Measurements from ENCODE around the gene ELL. TPM values are rescaled to one million over a fixed set of nuclear protein-coding genes. Genes with fewer than 3 reads are reported as not detected.

ELL gene
- polyA plus RNA-seq, 1 experiment: 2.7 TPM

GRCh38 chr19:18508585-18508984, 13.3 kb downstream of the ELL start:
- peak overlapping the region; percentile 39 for H3K27ac ChIP-seq (ENCODE audit: low read depth, low read length)
- ChIA-PET POLR2A (no interaction called here), CTCF (no interaction called here)
- no peaks in the 10 kb centered on the region for H3K27me3 ChIP-seq (ENCODE audit: control insufficient read depth, insufficient read depth, low read length)
- no peak for TF ChIP-seq CTCF (IDR thresholded peaks at IDR 0.05; ENCODE audit: low read depth, low read length)
- DNase-seq (ENCODE audit: low read depth, low spot score): no peak
- H3K4me3 ChIP-seq (ENCODE audit: low read depth, low read length): no peak overlapping the region
- H3K9me3 ChIP-seq (ENCODE audit: control insufficient read depth, insufficient read depth, low read length): no peaks in the 10 kb centered on the region

- POLR2A ChIA-PET: no interaction called here
- CTCF ChIA-PET: interaction anchor here (0.8 kb wide), 1 partner anchor 11 kb away, joined by 6 read pairs; no protein-coding TSS in a partner anchor
- Histone ChIP-seq H3K9me3 (ENCODE audit: control insufficient read depth, insufficient read depth, low read length) (no peaks in the 10 kb centered on the region), H3K4me3 (ENCODE audit: low read depth, low read length) (no peak overlapping the region), H3K27ac (ENCODE audit: low read depth, low read length) (no peak overlapping the region), H3K27me3 (ENCODE audit: control insufficient read depth, insufficient read depth, low read length) (no peaks in the 10 kb centered on the region)
- no peak for DNase-seq (ENCODE audit: low read depth, low spot score)
- no peak for TF ChIP-seq CTCF (IDR thresholded peaks at IDR 0.05; ENCODE audit: low read depth, low read length)
These were observed 14.0 kb downstream of the ELL start for GRCh38 chr19:18507727-18508440.

- no peak for TF ChIP-seq CTCF (IDR thresholded peaks at IDR 0.05; ENCODE audit: low read depth, low read length)
- ChIA-PET CTCF (interaction anchor here (0.8 to 1.3 kb wide), 2 partner anchors 11 to 37 kb away, joined by 3 to 6 read pairs; no protein-coding TSS in a partner anchor), POLR2A (no interaction called here)
- Histone ChIP-seq H3K4me3 (ENCODE audit: low read depth, low read length) (no peak overlapping the region), H3K9me3 (ENCODE audit: control insufficient read depth, insufficient read depth, low read length) (no peaks in the 10 kb centered on the region), H3K27me3 (ENCODE audit: control insufficient read depth, insufficient read depth, low read length) (no peaks in the 10 kb centered on the region), H3K27ac (ENCODE audit: low read depth, low read length) (no peak overlapping the region)
- DNase-seq (ENCODE audit: low read depth, low spot score): no peak
These were observed 14.7 kb downstream of the ELL start for GRCh38 chr19:18507021-18507726.

GRCh38 chr19:18506101-18506930, 15.6 kb downstream of the ELL start:
- DNase-seq (ENCODE audit: low read depth, low spot score): no peak
- POLR2A ChIA-PET: no interaction called here
- TF ChIP-seq CTCF (IDR thresholded peaks at IDR 0.05; ENCODE audit: low read depth, low read length): no peak
- H3K27ac ChIP-seq (ENCODE audit: low read depth, low read length): no peak overlapping the region
- H3K27me3 ChIP-seq (ENCODE audit: control insufficient read depth, insufficient read depth, low read length): no peaks in the 10 kb centered on the region
- H3K4me3 ChIP-seq (ENCODE audit: low read depth, low read length): no peak overlapping the region
- H3K9me3 ChIP-seq (ENCODE audit: control insufficient read depth, insufficient read depth, low read length): no peaks in the 10 kb centered on the region
- CTCF ChIA-PET: interaction anchor here (0.8 to 1.3 kb wide), 2 partner anchors 10 to 36 kb away, joined by 3 to 6 read pairs; no protein-coding TSS in a partner anchor
